Retina (tissue), 1 donor: ENCODE results near the gene SYT1.
"Not testable (repeated sequence)": the region's sequence is repeated elsewhere in the genome, so short reads cannot be mapped to it uniquely, and the experiment has no call there.

Experiments
- DNase-seq: peaks from one replicate; pipeline ENCODE4 v3.0.0-alpha.2; 2016

Gene SYT1

DNA sequence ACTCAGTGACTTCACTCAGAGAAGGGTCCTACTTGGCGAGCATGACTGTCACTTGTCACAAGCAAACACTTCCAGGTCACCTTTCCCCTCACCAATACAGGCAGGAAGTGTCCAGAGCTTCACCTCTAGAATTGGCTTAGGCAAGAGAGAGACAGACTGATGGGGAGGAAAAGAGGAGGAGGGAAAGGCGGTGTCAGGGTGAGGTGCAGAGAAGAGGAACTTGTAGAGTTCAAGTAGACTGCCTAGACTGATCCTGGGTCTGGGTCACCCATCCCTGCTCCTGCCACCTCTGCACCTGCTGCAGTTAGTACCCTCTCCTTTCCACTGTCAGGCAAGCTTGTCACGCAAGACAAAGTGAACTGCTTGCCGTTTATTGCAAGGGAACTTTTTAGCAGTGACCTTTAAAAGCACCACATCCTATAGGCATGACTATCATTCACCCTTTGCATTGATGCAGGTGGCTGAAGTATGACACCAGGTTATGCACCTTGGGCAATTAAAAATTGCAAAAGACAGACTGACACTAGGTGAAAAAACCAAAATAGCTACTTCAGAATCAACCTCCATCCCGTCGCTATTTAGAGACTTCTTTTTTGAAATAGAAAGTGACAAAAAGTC, 292.4 kb downstream of the SYT1 start:
- no peak for DNase-seq

DNA sequence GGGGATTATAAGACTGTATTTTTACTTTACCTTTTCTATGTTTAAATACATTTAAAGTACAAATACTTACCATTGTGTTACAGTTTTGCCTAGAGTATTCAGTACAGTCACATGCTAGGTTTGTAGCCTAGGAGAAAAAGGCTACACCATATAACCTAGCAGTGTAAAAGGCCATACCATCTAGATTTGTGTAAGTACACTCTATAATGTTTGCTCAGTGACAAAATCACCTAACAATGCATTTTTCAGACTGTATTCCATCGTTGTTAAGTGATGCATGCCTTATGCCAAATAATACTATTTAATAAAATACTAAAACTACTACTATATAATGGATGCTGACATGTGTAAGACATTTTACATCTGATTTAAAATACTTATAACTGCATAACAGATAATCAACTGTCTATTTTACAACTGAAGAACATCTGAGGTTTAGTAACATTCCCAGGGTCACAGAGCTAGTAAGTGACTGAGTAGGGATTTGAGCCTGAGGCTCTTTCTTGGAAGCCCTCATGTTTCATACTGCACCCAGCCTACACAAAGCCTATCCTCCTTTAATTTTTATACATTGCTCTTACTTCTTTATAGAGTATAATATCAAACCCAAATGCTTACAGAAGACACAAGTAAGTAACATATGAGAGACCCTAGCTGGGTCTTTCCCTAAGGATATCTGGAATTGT, 296.8 kb downstream of the SYT1 start:
- no peak for DNase-seq

DNA sequence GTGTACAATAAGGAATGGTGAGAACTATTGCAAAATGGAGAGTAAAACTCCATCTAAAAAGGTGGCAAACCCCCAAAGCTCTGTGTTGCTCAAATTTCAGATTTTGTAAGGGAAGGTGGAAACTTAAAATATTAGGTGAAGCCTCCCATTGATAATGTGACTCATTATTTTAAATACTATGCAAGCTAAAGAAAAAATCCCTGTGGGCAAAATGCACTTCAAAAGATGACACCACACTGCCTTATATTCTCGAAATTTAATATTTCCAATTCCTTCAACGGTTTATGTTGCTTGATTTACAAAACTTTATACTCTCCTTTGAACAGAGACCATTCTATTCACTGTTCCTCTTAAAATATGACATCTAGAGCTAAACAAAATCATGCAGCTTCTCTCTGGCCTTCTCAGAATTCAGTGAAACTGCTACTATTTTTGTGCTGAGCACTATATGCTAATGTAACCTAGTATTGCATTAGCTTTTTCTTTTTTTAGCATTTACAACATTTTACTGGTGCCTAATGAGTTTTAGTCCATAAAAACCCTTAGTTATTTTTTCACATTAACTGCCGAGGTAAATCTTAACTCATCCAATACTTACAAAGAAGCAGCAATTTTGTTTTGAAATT, 297.7 kb downstream of the SYT1 start:
- DNase-seq, result no peak

DNA sequence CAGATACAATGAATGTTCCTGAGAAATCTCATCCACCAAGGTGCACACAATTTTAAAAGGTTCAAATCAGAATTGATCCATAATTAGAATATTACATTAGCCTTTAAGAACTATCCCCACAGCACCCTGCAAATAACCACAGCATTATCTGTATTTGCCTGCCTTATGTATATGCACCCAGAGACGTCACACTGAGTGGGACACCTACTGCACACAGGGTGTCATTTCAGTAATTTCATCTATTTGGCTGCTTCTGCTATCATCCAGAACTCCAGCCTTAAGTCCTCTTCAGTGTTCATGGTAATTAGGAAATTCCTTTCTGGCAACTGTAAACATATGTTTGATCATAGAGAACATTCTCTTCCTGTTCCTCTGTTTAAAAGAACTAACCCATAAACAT, 298.4 kb downstream of the SYT1 start:
- no peak for DNase-seq

DNA sequence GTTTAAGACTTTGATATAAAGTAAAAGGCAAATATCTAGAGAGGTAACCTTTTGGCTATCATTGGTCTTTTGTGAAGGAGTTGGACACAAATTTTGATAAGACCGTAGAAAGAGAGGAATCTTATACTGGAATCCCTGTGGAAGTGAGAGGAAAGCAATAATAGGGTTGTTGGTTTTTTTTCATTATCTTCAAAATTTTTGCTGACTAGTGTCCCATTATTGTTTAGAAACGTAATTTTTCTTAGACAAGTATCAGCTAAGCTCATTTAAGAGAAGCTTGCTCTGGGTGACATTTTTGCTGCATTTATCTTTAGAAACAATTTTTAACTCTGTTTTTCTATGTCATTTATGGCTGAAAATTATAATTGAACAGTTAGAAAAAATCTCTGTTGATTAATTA, 300.3 kb downstream of the SYT1 start:
- no peak for DNase-seq

DNA sequence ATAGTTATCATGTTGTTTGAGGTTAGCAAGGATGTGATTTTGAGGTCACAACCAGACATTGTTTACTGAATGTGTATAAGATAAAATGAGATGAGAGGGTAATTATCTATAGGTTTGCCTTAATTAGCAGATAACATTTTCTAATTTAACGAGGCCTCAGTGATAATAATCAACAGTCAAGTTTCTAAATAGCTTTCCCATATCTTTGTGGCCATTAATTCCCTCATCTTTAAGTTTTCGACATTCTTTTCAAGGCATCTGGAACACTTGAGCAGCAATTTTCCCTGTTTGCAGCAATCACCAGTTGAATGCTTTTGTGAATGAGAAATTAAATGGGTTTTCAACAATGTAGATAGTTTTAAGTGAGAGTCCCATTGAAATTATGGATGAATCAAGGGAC, 304.1 kb downstream of the SYT1 start:
- DNase-seq, result no peak

DNA sequence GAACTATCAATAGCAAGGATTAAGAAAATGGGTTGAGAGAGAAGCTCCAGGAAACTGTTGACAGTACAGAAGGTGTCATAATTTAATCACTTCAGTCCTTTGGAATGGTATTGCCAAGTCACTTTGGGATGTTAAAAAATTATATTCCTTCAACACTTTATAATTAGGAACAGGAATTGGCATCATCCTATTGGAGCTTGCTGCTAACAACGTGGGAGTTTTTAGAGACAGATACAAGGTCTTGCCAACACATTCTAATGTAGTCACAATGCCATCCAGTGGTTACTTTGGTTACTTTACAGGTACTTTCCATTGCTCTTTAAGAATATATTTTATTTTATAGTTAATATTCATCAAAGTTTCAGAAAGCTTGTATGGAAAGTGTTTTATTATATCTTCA, 310.1 kb downstream of the SYT1 start:
- no peak for DNase-seq

DNA sequence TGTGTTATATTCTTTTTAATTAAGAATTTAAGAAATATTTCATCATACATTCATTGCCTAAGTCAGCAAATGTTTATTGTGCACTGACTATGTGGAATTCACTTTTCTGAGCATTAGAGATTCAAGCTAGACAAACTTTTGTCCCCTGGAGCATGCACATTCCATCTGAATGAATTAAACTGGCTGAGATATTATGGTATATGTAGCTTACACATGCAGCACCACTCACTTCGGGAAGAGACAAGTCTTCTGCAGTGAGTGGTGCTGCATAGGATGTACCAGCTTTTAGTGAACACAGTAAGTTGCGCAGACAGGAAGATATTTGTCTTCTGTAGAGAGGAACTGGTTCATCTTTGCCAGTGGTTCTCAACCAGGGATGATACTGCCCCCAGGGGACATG, 318.4 kb downstream of the SYT1 start:
- no peak for DNase-seq

DNA sequence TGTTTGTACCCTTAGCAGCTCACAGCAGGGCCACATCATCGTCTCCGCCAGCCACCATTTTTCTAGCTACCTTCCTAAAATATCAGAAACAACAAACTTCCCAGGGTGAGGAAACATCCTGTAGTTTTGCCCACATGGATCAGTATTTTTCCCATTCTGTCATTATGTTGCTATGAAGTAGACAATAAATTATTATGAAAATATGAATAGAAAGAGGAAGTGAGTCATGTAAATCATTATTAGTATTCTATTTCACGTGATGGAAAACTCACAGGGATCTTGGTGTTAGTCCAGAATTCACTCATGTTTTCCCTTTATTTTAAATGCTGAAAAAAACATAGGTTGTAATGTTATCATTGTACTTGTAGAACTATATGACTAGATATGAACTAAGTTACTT, 319.4 kb downstream of the SYT1 start:
- DNase-seq, result no peak

DNA sequence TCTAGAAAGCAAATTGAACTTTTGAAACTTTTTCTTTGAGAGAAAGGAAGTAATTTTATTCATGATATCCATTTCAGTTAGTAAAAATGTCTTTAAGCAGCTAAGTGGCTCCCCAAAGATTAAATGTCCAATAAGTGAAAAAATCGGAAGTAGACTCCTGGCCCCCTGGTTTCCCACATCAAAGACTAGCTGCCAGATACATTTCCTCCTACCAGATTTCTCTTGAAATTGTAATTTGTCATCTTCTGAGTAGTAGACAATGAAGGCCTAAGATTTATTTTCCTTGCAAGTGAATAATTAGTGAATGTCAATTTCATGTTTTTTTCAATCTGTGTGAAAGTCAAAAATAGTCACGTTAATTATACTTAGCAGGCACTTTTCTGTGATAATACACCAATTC, 321.9 kb downstream of the SYT1 start:
- no peak for DNase-seq

DNA sequence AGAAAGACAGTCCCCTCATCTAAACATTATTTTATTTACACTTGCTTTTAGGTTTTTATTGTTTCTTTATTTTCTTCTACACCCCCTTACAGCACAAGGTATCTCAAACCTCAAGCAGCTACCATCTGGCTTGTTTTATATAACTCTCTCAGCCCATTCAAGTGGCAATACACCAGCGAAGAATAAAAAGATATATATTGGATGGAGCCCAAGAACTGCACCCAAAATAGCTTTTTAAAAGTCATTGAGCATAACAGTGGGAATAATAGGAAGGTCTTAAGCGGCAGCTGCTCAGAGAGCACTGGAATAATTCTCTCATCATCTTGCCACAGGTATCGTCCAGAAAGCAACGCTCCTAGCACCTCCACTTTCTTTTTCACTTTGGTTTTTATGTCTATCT, 322.5 kb downstream of the SYT1 start:
- DNase-seq, result no peak

DNA sequence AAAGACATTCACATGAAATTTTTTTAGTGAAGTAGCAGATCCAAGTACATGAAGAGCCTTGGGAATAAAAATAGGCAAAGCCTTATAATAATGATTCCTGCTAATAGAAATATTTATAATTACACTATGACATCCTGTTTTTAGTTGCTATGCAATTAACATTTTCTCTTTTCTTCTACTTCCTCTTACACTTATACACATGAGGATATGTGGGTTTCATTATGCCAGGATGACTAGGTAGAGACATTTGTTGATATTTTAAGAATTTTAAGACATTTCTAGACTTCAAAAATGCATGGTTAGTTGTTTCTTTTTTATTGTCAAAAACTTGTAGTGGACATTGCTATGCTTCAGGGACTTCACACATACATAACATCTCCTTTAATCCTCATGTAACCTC, 326.8 kb downstream of the SYT1 start:
- no peak for DNase-seq

DNA sequence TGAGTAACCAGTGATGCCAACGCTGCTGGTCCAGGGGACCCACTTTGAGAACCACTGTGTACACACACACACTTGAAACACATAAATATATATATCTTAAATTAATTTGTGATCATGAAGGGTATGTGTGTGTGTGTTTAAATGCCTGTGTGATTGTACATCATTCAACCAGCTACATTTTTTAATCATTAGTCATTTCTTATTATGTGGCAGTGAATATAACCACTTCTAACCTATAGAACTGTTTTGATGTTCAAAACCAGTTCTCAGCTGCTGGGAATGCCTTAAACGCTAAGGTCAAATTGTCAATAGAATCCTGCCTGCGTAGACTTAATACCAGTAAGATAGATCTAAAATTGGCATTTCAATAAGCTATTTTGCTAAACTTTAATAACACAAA, 330.0 kb downstream of the SYT1 start:
- no peak for DNase-seq

DNA sequence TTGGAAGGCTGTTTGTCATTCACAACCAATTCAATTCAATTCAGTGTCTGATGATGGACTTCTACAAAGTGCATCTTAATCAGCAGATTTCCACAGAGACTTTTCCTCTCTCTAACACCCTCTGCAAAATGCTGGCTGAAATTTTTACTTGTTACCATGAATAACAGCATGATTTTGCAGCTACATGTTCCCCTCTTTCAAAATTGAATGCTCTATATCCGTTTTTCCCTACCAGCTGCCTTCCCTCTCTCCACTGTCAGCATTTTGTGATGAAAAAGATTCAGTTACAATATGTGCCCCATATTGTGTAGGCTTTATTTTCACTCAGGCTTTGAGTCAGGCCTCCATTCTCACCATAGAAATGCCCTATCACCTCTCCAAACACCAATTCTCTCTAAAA, 334.6 kb downstream of the SYT1 start:
- DNase-seq, result no peak

DNA sequence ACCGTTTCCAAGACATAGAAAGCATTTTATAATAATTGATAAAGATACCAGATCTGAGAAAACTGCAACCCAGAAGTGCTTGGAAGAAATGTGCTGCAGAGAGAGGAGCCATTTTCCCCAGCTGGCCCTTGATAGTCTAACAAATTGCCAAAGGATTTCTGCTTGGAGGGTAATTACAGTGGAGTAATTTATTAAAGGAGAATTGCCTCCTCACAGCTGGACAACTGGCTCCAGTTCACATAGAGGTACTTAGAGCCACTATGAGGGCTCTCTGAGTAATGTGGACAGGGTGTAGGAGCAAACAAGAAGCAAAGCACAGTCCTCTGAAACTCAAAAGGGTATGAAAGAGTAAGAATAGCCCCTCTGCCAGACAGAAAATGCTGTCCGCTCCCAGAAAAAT, 335.6 kb downstream of the SYT1 start:
- DNase-seq, result no peak

DNA sequence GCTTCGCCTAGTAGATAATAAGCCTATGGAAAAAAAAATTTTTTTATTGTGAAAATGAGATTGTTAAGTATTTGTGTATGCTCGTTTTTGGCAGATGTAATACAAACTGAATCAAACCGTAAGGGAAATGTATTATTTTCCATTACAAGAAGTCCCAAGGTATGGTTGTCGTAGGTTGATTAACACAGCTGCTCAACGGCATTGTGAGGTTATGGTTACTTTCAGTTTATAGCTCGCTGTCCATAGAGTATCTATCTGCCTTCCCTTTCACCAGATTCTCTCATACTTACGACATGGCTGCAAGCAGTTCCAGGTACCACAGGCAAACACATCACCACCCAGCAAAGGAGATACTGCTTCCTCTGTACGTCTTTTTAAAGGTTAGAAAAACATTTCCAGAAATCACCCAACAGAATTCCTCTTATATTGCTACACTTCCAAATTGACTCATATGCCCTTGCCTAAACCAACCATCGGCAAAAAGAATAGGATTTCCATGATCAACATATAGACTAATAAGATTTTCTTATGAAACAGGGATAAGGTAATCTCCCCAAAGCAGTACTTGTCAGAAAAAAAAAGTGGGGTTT, 338.6 kb downstream of the SYT1 start:
- DNase-seq, result no peak

DNA sequence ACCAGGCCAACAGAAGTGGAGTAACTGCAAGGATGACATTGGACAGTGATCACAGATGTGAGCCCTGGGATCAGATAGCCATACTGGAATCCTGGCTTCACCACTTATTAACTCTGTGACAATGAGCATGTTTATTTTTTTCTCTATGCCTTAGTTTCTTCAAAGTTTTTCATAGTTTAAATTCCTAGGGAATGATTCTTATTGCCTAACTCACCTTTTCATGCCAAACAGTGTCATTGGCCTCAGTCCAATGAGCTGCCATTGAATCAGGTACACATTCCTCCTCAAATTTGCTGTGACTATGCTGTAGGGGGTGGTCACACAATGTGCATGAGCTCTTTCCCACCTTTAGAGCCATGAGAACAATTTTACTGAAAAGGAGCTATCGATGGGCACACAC, 342.3 kb downstream of the SYT1 start:
- DNase-seq, result no peak

DNA sequence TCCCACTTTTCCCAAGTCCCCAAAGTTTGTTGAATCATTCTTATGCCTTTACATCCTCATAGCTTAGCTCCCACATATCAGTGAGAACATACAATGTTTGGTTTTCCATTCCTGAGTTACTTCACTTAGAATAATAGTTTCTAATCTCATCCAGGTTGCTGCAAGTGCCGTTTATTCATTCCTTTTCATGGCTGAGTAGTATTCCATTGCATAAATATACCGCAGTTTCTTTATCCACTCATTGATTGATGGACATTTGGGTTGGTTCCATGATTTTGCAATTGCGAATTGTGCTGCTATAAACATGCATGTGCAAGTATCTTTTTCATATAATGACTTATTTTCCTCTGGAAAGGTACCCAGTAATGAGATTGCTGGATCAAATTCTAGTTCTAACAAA, 345.8 kb downstream of the SYT1 start:
- not testable (repeated sequence) for DNase-seq

DNA sequence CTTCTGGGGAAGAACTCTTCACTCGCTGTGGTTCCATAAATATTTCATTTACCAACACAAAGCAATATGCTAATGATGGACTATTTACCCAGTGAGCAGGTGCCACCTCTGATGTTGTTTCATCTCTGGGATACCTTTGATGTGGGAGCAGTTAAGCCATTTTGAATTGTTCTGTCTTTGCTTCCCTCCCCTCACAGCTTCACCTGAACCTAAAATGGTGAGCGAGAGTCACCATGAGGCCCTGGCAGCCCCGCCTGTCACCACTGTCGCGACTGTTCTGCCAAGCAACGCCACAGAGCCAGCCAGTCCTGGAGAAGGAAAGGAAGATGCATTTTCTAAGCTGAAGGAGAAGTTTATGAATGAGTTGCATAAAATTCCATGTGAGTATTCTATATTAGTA, 352.7 kb downstream of the SYT1 start:
- DNase-seq, result no peak

DNA sequence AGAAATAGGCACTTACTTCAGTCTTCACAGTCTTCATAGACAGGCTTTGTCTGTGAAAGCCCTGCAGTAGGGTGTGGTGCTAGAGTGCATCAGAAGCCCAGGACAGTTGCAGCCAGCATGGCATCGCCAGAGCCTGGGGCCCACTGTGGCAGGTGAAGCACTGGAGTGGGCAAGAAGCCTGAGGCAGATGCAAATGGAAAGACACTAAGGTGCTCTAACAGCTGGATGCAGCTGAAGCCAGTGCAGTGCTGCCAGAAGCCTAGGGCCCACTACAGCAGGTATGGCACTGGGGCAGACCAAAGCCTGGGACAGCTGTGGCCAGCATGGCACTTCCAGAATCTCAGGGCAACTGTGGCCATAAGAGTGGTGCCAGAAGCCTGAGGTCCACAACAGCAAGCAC, 358.6 kb downstream of the SYT1 start:
- no peak for DNase-seq

DNA sequence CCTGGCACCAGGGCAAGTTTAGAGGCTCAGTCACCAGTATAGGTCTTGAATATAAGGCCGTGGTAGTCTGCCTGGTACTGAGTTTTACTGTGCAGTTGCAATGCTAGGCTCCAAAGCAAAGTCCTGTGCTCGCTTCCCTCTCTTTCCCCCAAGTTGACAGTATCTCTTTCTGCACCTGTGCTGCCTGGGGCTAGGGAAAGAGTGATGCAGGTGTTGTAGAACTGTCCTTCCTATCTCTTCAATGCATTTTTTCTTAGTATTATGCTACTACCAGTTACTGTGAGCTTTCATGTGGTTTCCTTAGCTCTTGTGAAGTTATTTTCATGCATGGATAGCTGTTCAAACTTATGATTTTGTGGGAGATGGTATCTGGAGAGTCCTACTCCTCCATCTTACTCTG, 359.2 kb downstream of the SYT1 start:
- no peak for DNase-seq

DNA sequence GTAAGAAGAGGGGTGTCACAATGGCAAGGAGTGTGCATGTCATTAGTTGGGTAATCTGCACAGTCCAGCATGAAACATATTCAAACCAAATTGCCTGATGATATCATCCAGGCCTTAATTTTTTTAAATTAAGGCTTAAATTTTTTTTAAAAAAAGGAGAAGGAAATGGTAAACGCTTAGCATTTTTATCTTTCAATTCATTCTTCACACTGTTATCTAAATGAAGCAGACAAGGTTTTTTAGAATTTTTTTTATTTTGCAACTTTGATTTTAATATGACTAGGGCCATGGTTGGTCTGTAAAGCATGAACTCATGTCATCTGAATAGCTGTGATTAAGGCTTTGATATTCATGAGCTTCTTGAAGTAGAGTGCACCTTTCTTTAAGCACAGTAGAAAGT, 362.5 kb downstream of the SYT1 start:
- DNase-seq, result no peak

DNA sequence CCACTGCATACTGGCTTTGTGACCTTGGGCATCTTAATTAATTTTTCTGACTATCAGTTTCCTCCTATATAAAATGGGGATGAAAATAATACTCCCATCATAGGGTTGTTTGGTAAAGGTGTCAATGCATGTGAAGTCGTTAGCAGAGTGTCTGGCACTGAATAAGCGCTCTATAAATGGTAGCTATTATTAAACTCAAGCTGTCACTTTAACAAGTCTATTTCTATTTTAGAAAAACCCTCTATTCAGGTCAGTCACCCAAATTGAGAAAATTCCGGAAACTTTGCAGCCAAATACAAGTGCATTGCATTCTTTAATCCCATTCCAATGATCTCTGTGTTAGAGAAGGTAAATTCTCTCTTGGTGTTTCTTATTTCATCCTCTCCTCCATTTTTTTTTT, 363.1 kb downstream of the SYT1 start:
- no peak for DNase-seq

DNA sequence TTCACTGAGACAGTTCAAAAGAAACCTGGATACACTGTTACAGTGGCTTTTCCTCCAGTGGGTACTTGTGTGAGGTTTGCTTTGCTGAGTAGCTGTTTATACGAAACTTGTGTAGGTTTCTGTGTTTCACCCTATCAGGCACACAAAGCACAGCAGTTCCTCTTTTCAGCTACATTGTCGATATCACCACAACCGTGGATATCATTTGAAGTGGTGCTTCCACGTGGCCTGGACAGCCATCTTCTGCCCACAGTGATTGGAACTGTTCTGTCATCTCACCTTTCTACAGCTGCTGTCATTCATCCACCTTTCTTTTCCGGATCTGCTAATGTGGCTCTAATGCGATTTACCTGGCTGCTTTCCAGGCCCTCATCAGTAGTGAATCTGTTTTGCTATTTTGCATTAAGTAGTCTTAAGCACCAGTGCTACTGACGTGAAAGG, 368.8 kb downstream of the SYT1 start:
- no peak for DNase-seq
